DMS 273 (cell line): ENCODE data around the gene KLK3.

ENCODE experiments used
- DNase-seq: peaks from one replicate; lab custom pipeline; 2025; ENCODE audit not compliant: unreplicated experiment; lab: John Stamatoyannopoulos, UW

Gene KLK3

DNA sequence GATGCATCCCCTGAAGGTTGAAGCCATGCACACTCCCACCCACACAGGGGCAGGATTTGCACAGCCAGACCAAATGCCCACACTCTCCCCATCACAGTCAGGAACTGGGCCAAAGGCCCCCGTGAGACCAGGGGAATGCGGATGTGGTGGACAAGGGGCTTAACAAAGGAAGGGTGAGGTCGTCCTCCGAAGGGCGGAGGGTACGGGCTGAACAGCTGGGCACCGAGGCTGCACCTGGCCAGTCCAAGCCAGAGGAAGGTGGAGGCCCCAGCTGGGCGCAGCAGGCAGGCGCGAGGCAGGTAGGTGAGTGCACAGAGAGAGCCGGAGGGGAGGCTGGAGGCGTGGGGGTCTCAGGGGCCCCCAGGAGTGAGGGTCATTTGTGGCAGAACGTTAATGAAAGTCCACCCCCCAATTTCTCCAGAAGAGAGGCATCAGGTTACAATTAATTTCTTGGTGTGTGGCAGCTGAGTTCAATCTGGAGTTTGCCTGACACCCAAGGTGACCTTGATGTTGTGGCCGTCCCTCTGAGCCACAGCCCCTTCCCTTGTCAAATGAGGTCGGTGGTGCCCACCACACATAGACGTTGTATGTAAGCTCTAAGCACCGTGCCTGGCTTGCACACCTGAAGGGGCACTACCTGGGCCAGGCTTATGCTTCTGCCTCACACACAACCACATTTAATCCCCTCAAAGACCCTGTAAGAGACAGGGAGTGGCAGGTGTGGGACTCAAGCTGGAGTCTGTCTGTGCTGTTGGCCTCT, 24.3 kb upstream of the KLK3 start:
- DNase-seq, result no peak

DNA sequence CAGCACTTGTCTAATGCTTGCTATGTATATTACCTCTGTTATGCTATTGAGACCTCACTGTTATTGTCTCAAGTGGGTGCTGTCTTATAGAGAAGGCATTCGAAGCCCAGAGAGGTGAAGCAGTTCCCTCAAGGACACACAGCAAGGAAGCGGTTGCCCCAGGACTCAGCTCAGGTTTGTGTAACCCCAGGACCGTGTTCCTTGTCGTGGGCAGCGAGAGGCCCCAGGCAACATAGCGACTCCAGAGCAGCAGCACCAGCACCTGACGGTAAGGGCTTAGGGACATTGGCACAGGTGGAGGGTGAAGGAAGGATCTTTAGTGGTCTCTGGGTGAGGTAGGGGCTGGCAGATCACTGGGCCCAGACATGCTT, 23.7 kb upstream of the KLK3 start:
- DNase-seq, result no peak

DNA sequence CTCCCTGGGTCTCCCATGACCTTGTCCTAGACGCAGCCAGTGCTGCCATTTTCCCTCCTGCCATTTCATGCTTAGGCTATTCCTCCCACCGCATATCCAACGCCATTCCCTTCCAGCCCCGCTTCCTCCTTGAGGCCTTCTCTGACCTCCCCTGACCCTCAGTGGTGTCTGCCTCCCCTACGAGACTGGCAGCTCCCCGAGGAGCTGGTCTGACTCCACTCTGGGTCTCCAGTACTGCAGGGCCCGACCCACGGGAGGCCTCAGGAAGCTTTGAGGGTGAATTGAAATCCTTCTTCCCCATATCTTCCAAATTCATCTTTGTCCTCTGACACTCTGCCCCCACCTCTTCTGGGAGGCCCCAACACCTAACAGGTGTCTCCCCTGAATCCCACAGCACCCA, 22.0 kb upstream of the KLK3 start:
- DNase-seq, result no peak

DNA sequence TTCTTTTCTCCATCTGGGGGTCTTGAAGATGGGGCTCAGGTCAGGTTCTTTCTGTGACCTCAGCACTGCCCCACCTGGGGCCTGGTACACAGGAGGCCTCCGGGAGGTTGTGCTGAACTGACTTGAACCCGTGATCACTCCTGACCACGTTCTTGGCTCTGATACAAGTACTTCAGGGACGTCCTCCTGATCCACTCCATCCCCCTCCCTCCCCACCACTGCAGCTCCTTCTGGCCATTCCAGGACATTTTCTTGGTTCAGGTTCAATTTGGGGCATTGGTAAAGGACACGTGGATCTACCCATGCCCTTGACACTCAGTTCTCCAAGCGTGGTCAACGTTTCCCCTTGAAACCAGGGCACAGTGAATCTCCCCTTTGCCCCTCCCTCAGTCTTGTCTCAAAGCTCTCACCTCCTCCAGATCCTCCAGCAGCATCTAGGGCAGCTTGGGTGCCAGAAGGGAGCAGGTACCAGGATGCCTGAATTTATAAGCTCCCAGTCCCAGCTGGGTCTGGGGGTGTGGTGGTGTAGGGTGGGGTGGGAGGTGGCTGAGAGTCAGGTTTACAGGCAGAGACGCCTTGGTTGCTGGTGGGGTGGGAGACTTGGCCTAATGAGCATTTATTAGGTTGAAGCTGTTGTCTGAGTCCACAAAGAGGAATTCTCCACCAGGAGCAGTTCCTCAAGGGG, 21.5 kb upstream of the KLK3 start, which contains the start of gene KLK15:
KLK15 (minus strand) TSS at position 458 of the 685 bp plus-strand sequence. CDS start 2,082 bp downstream, outside the sequence.
- DNase-seq, result no peak

DNA sequence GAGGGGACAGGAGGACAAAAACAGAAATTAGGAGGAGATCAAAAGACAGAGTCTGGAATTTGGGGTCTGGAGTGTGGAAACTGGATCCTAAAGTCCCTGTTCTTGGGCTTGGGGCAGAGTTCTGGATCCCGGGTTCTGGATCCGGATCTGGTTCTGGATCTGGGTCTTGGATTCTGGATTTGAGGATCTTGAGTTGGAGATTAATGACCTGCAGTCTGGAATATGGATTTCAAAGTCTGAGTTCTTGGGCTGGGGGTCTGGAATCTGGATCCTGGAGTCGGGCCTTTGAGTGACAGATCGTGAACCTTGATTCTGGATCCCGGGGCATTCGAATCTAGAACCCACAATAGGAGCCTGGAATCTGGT, 20.9 kb upstream of the KLK3 start:
- no peak for DNase-seq

DNA sequence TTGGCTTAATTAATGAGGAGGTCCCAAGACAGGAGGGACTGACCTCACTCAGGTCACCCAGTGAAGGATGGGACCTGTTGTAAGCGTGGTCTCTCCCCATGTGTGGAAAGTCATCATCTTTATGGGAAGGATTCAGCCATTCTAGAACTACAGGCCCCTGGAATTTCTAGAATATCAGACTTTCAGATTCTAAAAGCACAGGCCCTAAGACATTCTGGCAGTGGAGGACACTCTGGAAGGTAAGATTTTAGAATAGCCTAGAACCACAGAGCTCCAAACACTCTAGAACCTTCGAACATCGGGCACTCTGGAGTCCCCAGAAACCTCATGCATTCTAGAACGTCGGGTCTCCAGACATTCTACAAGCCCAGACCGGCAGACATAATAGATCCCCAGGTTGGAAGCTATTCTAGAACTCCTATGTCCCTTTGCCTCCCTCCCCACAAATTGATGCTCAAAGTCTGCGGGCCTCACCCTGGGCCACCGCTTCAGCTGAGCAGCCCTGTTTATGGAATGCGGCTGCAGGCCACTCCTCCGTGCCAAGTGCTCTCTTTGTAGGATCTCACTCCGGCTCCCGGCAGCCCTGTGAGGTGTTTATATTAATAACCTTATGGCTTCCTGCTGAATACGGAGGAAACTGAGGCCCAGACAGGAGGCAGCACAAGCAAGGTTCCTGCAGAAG, 19.5 kb upstream of the KLK3 start:
- DNase-seq, result no peak

DNA sequence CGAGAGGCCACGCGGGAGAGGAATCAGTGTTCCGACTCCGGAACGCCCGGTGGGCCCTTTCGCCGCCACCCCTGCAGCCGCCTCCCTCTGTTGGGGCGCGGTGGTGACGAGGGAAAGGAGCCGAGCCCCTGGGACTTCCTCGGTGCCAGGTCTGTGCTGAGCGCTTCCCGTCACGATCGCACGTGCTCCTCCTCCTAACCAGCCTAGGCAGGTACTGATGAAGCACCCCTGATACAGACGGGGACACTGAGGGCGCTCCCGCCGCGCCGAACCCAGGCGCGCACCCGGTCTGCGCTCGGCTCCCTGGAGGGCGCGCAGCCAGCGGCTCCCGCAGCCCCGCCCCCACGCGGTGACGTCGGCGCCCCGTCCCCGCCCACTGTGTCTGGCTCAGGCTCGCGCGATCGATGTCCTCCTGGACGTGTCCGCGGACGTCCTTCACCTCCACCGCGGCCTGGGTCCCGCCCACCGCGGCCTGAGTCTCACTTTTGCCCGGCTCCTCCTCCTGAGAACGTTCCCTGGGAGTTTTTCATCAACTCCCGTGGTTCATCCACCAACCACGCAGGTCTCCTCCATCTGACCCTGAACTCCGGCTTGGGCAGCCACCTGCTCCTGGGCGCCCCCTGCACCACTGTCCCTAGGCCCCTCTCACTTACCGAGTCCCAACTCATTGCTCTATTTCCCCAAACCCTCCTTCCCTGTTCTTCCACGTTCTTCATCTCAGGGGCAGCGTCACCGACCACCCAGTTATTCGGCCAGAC, 18.8 kb upstream of the KLK3 start:
- DNase-seq, result peak; percentile 69

DNA sequence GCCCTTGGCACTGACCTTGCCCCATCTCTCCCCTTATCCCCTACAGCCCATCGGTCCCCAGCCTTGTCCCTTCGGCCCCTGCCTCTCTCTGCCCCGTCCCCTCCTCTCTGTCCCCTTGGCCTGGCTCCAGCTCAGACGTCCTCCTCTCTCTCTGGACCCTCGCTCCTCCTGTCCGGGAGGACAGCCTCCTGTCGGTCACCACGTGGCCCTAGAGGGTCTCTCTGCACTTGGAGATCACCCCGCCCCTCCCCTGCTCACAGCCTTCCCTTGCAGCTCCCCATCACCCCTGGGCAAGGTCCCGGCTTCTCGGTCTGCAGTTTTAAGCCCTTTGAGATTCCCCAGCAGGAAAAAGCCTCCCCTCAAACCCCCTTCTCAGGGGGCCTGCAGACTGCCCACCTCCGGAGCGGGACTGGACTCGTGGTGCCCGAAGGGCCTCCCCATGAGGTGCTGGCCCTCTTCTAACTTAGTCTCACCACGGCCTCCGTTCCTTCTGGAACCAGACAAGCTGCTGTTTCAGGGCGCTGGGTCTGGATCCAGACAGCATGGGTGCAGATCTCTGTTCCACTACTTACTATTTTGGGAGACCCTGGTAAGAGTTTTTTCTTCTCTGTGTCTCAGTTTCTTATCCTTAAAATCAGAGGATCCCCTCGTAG, 18.0 kb upstream of the KLK3 start:
- no peak for DNase-seq

DNA sequence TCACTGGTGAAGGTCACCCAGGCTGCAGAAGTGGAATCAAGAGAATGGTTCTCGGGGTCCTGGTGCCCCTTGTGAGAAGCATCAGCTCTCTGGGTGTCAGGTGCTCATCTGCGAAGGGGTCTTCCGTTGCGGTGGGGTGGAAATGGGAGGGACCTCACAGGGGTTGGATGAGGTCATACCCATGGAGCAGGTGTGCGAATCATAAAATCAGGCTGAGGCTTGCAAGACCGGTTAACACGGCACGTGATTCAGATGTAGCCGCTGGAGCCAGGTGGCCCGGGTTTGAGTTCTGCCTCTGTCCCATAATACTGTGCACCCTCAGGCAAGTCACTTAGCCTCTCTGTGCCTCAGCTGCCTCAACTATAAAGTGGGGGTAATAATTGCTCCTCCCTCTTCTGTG, 17.4 kb upstream of the KLK3 start:
- peak; percentile 39 for DNase-seq

DNA sequence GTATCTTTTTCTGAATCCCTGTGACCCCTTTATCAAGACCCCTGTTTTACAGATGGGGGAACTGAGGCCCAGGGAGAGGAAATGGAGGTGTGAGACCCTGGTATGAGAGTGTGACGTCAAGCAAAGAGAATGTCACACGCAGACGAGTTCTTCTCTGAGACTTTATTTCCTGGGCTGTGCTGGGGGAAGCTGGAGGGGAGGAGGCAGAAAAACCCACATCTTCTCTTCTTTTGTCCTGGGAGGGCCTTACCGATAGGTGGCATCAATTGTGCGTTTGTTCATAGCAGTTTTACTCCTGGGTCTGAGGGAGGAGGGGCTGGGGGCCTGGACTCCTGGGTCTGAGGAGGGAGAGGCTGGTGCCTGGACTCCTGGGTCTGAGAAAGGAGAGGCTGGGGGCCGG, 16.5 kb upstream of the KLK3 start:
- DNase-seq, result peak; percentile 31

DNA sequence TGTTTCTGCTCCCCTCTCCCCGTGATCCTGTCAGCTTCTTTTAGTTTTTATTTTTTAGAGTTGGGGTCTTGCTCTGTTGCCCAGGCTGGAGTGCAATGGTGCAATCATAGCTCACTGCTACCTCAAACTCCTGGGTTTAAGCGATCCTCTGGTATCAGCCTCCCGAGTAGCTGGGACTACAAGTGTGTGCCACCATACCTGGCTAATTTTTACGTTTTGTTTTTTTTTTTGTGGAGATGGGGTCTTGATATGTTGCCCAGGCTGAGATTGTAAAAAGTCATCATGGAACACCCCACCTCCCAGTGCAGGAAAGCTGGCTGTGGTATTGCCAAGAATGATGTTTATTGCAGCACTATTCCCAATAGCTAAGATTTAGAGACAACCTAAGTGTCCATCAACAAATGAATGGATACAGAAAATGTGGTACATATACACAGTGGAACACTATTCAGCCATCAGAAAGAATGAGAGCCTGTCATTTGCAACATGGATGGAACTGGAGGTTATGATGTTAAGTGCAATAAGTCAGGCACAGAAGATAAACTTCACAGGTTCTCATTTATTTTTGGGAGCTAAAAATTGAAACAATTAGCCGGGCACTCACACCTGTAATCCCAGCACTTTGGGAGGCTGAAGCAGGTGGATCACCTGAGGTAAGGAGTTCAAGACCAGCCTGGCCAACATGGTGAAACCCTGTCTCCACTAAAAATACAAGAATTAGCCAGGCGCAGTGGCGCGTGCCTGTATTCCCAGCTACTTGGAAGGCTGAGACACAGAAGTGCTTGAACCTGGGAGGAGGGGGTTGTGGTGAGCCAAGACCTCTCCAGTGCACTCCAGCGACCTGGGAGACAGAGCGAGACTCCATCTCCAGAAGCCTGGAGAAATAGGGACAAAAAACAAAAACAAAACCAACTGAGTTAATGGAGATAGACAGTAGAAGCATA, 14.7 kb upstream of the KLK3 start:
- no peak for DNase-seq

DNA sequence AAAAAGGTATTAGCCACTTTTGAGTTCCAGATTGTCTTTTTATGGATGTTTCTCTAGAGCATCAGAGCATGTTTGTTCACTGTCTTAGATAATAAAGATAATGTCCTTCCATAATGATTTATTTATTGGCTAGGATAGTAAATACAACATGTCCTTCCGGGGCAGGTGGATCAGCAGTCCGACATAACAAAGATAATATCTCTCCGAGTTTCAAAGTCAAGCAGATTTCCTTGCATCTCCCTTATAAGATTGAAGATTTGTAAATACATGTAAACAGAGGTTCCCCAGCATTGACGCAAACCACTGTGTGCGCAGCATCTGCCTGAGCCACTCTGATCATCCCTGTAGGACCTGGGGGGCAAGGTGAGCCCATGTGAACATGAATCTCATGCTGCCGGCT, 12.6 kb upstream of the KLK3 start:
- no peak for DNase-seq

DNA sequence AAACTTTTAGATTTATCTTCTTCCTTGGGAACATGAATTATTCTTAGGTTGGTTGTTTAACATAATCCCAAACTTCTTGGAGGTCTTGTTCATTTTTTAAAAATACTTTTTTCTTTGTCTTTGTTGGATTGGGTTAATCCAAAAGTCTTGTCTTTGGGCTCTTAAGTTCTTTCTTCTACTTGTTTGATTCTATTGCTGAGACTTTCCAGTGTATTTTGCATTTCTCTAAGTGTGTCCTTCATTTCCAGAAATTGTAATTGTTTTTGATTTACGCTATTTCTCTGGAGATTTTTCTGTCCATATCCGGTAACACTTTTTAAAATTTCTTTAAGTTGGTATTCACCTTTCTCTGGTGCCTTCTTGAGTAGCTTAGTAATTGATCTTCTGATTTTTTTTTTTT, 11.5 kb upstream of the KLK3 start:
- DNase-seq, result no peak

DNA sequence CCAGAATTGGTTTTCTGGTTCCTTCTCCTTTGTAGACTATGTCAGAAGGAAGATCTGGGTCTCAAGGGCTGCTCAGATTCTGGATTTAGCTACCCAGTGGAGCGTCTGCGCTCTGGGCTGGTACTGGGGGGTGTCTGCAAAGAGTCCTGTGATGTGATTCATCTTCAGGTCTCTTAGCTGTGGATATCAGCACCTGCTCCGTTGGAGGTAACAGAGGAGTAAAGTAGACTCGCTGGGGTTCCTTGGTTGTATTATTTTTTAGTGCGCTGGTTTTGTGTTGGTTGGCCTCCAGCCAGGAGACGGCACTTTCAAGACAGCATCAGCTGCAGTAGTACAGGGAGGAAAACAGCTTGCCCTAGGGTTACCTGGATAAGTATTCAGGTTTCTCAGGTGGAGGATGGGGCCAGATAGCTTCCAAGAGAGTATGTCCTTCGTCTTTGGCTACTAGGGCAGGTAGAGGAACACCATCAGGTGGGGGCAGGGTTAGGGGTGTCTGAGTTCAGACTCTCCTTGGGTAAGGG, 11.0 kb upstream of the KLK3 start:
- DNase-seq, result no peak

DNA sequence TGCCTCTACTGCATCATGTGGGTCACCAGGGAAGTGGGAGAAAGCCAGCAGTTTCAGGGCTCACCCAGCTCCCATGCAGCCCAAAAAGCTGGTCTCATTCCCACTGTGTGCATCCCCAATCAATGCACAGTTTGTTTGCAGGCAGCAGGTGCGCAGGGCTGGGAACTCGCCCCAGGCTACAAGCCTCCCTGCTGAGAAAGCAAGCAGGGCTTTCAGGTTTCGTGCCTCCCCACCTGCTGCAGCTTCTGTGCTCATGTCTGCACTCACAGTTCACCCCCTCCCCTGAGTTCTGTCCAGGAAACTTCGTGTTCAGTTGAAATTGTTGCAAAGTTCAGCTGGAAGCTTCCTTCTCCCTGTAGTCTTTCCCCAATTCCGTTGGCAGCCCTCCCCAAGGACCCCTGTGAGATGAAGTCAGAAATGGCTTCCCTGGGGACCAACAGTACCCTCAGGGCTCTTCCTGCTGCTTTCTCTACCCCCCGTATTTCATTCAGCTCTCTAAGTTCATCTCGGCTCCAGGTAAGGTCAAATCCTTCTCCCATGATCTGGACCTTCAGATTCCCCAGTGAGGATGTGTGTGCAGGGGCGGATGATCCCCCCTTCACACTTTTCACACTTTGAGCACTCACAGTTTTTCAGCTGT, 10.3 kb upstream of the KLK3 start:
- peak; percentile 37 for DNase-seq

DNA sequence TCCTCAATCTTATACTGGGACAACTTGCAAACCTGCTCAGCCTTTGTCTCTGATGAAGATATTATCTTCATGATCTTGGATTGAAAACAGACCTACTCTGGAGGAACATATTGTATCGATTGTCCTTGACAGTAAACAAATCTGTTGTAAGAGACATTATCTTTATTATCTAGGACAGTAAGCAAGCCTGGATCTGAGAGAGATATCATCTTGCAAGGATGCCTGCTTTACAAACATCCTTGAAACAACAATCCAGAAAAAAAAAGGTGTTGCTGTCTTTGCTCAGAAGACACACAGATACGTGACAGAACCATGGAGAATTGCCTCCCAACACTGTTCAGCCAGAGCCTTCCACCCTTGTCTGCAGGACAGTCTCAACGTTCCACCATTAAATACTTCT, 4.0 kb upstream of the KLK3 start:
- no peak for DNase-seq

DNA sequence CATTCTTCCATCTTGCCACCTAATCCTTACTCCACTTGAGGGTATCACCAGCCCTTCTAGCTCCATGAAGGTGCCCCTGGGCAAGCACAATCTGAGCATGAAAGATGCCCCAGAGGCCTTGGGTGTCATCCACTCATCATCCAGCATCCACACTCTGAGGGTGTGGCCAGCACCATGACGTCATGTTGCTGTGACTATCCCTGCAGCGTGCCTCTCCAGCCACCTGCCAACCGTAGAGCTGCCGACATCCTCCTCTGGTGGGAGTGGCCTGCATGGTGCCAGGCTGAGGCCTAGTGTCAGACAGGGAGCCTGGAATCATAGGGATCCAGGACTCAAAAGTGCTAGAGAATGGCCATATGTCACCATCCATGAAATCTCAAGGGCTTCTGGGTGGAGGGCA, 3.1 kb upstream of the KLK3 start:
- no peak for DNase-seq

DNA sequence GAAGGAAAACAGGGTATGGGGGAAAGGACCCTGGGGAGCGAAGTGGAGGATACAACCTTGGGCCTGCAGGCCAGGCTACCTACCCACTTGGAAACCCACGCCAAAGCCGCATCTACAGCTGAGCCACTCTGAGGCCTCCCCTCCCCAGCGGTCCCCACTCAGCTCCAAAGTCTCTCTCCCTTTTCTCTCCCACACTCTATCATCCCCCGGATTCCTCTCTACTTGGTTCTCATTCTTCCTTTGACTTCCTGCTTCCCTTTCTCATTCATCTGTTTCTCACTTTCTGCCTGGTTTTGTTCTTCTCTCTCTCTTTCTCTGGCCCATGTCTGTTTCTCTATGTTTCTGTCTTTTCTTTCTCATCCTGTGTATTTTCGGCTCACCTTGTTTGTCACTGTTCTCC, 2.7 kb downstream of the KLK3 start:
- no peak for DNase-seq

DNA sequence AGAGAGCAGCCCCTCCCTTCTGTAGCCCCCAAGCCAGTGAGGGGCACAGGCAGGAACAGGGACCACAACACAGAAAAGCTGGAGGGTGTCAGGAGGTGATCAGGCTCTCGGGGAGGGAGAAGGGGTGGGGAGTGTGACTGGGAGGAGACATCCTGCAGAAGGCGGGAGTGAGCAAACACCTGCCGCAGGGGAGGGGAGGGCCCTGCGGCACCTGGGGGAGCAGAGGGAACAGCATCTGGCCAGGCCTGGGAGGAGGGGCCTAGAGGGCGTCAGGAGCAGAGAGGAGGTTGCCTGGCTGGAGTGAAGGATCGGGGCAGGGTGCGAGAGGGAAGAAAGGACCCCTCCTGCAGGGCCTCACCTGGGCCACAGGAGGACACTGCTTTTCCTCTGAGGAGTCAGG, 4.2 kb downstream of the KLK3 start:
- DNase-seq, result no peak
